ENCODE results near the gene ABHD12. TPM values are rescaled to one million over a fixed set of nuclear protein-coding genes. Genes with fewer than 3 reads are reported as not detected.

The ABHD12 gene
- total RNA-seq, 1 donor from 2014 or later, result 42.9 TPM

GRCh38 chr20:25376886-25377285 lies 13.7 kb downstream of the ABHD12 start:
- DNase-seq (ENCODE audit: extremely low spot score, unreplicated experiment), result no peak
- peaks cover 8% of the 10 kb centered on the region for H3K9me3 Mint-ChIP-seq (ENCODE audit: unreplicated experiment)
- no peak for TF ChIP-seq CTCF (IDR thresholded peaks at IDR 0.05)
- peaks cover 2% of the 10 kb centered on the region for H3K36me3 Mint-ChIP-seq (ENCODE audit: unreplicated experiment)
- peaks cover 8% of the 10 kb centered on the region for H3K4me1 Mint-ChIP-seq (ENCODE audit: unreplicated experiment)
- H3K27ac Mint-ChIP-seq (ENCODE audit: unreplicated experiment), result no peak overlapping the region
- H3K4me3 Mint-ChIP-seq (ENCODE audit: unreplicated experiment), result no peak overlapping the region
- no peaks in the 10 kb centered on the region for H3K27me3 Mint-ChIP-seq (ENCODE audit: unreplicated experiment)

GRCh38 chr20:25376236-25376635 lies 14.4 kb downstream of the ABHD12 start:
- Mint-ChIP-seq H3K9me3 (ENCODE audit: unreplicated experiment) (peaks cover 8% of the 10 kb centered on the region), H3K36me3 (ENCODE audit: unreplicated experiment) (peaks cover 4% of the 10 kb centered on the region), H3K27ac (ENCODE audit: unreplicated experiment) (no peak overlapping the region), H3K4me1 (ENCODE audit: unreplicated experiment) (peaks cover 8% of the 10 kb centered on the region), H3K4me3 (ENCODE audit: unreplicated experiment) (no peak overlapping the region), H3K27me3 (ENCODE audit: unreplicated experiment) (no peaks in the 10 kb centered on the region)
- DNase-seq (ENCODE audit: extremely low spot score, unreplicated experiment), result no peak
- no peak for TF ChIP-seq CTCF (IDR thresholded peaks at IDR 0.05)

- no peak for TF ChIP-seq CTCF (IDR thresholded peaks at IDR 0.05)
- H3K27me3 Mint-ChIP-seq (ENCODE audit: unreplicated experiment), result no peaks in the 10 kb centered on the region
- H3K36me3 Mint-ChIP-seq (ENCODE audit: unreplicated experiment), result peaks cover 4% of the 10 kb centered on the region
- H3K27ac Mint-ChIP-seq (ENCODE audit: unreplicated experiment), result no peak overlapping the region
- H3K4me3 Mint-ChIP-seq (ENCODE audit: unreplicated experiment), result no peak overlapping the region
- peaks cover 8% of the 10 kb centered on the region for H3K4me1 Mint-ChIP-seq (ENCODE audit: unreplicated experiment)
- DNase-seq (ENCODE audit: extremely low spot score, unreplicated experiment), result no peak
- H3K9me3 Mint-ChIP-seq (ENCODE audit: unreplicated experiment), result peaks cover 8% of the 10 kb centered on the region
These were observed 15.8 kb downstream of the ABHD12 start for GRCh38 chr20:25374842-25375241.

- Mint-ChIP-seq H3K4me3 (ENCODE audit: unreplicated experiment) (no peak overlapping the region), H3K36me3 (ENCODE audit: unreplicated experiment) (peaks cover 6% of the 10 kb centered on the region), H3K9me3 (ENCODE audit: unreplicated experiment) (peaks cover 8% of the 10 kb centered on the region), H3K27ac (ENCODE audit: unreplicated experiment) (no peak overlapping the region), H3K27me3 (ENCODE audit: unreplicated experiment) (no peaks in the 10 kb centered on the region), H3K4me1 (ENCODE audit: unreplicated experiment) (peaks cover 8% of the 10 kb centered on the region)
- DNase-seq (ENCODE audit: extremely low spot score, unreplicated experiment), result no peak
- TF ChIP-seq CTCF (IDR thresholded peaks at IDR 0.05), result no peak
These were observed 17.9 kb downstream of the ABHD12 start for GRCh38 chr20:25372584-25373336.

GRCh38 chr20:25369971-25370370 lies 20.7 kb downstream of the ABHD12 start:
- H3K4me3 Mint-ChIP-seq (ENCODE audit: unreplicated experiment), result no peak overlapping the region
- no peaks in the 10 kb centered on the region for H3K27me3 Mint-ChIP-seq (ENCODE audit: unreplicated experiment)
- H3K9me3 Mint-ChIP-seq (ENCODE audit: unreplicated experiment), result peaks cover 15% of the 10 kb centered on the region
- no peak for DNase-seq (ENCODE audit: extremely low spot score, unreplicated experiment)
- peaks cover 9% of the 10 kb centered on the region for H3K36me3 Mint-ChIP-seq (ENCODE audit: unreplicated experiment)
- no peaks in the 10 kb centered on the region for H3K4me1 Mint-ChIP-seq (ENCODE audit: unreplicated experiment)
- TF ChIP-seq CTCF (IDR thresholded peaks at IDR 0.05), result no peak
- no peak overlapping the region for H3K27ac Mint-ChIP-seq (ENCODE audit: unreplicated experiment)
